Activated CD4-positive, alpha-beta T cell treated with anti-CD3 and anti-CD28 coated beads, Interleukin-2, amount 10 ng/mL, durations not matched to agents 7 days and 5 days (primary cell): ENCODE data around the gene ZNF335. TPM values are rescaled to one million over a fixed set of nuclear protein-coding genes. Genes with fewer than 3 reads are reported as not detected.

Source experiments
- CTCF ChIA-PET: fragments of 350-600 bp; sonication (Branson Sonifier 250); formaldehyde crosslinking; loops from one replicate; lab custom pipeline; 2021; ENCODE audit warnings: antibody characterized with exemption; lab: Charles Lee
- POLR2A ChIA-PET: fragments of 350-600 bp; sonication (Branson Sonifier 250); formaldehyde crosslinking; loops from one replicate; lab custom pipeline; 2021; ENCODE audit warnings: antibody characterized with exemption; lab: Charles Lee
- DNase-seq: peaks from one replicate; pipeline ENCODE4 v3.0.0-alpha.2; 2020
- H3K27ac Mint-ChIP-seq: one replicate; pipeline ENCODE4 v1.8.0; 2021; ENCODE audit warnings: mild to moderate bottlenecking, moderate library complexity, mixed read lengths
- H3K27me3 Mint-ChIP-seq: one replicate; pipeline ENCODE4 v1.8.0; 2021; ENCODE audit warnings: mixed read lengths
- H3K36me3 Mint-ChIP-seq: one replicate; pipeline ENCODE4 v1.8.0; 2021; ENCODE audit warnings: low read depth, mixed read lengths
- H3K4me1 Mint-ChIP-seq: one replicate; pipeline ENCODE4 v1.8.0; 2021; ENCODE audit warnings: mixed read lengths
- H3K4me3 Mint-ChIP-seq: one replicate; pipeline ENCODE4 v1.8.0; 2021; ENCODE audit warnings: mild to moderate bottlenecking, moderate library complexity, mixed read lengths
- H3K9me3 Mint-ChIP-seq: one replicate; pipeline ENCODE4 v1.8.0; 2021; ENCODE audit warnings: mixed read lengths
- total RNA-seq, 2 experiments: library from RNA; stranded (reverse); gene quantifications; one replicate each; pipeline ENCODE4 v1.2.3, GENCODE V29; 2021

The ZNF335 gene
- total RNA-seq, 2 experiments from 2014 or later: 40.4 to 41.2 TPM

DNA sequence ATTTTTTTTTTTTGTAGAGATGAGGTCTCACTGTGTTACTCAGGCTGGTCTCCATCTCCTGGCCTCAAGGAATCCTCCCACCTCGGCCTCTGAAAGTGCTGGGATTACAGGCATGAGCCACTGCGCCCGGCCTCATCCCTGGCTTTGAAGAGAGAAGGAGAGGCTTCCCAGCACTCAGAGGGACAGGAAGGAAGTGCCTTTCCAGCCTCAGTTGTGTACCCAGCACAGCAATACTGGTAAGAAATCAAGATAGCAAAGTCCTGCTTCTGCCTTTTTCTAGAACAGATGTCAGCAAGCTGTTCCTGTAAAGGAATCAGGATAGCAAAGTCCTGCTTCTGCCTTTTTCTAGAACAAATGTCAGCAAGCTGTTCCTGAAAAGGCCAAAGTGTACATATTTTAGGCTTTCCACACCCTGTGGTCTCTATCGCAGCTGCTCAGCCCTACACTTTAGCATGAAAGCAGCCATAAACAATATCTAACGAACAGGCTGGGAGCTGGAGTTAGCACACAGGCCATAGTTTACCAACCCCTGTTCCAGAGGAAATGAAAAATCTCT lies 53.7 kb downstream of the ZNF335 start:
- Mint-ChIP-seq H3K4me3 (no peak overlapping the region), H3K36me3 (no peaks in the 10 kb centered on the region), H3K4me1 (peaks cover 4% of the 10 kb centered on the region), H3K27ac (no peak overlapping the region), H3K27me3 (peaks cover 30% of the 10 kb centered on the region), H3K9me3 (no peaks in the 10 kb centered on the region)
- CTCF ChIA-PET: interaction anchor here (1.4 kb wide), 1 partner anchor 48 kb away, joined by 3 read pairs; no protein-coding TSS in a partner anchor
- POLR2A ChIA-PET: no interaction called here
- no peak for DNase-seq

DNA sequence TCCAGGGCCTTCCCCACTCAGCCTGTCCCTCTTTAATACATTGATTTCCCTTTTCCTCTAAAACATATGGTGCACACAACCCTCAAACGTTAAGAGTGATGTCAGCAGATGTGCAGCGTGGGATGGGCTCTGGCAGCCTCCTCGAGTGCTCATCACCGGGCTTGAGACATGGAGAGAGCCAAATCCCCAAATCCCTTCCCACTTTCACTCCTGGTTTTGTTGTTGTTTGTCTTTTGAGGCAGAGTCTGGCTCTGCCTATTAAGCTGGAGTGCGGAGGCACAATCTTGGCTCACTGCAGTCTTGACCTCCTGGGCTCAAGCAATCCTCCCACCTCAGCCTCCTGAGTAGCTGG lies 54.2 kb downstream of the ZNF335 start:
- Mint-ChIP-seq H3K4me3 (no peak overlapping the region), H3K36me3 (no peaks in the 10 kb centered on the region)

DNA sequence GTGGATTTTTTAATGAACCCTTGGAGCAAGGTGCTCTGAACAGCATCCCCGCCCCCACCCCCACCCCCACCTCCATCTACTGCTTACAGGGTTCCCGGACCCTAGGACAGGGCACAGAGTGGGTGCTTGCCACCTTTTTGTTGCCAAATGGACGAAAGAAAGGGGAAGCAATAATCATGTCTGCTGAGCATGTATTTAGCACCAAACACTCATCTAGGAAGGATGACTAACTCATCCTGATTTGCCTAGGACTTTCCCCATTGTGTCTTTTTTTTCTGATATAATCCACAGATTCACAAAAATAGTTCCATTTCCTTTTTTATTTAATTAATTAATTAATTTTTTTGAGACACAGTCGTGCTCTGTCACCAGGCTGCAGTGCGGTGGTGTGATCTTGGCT lies 58.9 kb downstream of the ZNF335 start:
- Mint-ChIP-seq H3K27me3 (peaks cover 26% of the 10 kb centered on the region), H3K4me3 (no peak overlapping the region), H3K9me3 (no peaks in the 10 kb centered on the region), H3K27ac (no peak overlapping the region), H3K4me1 (peaks cover 22% of the 10 kb centered on the region), H3K36me3 (no peaks in the 10 kb centered on the region)
- CTCF ChIA-PET: no interaction called here
- no peak for DNase-seq
- POLR2A ChIA-PET: no interaction called here

More for the DNA sequence above, 54.2 kb downstream of the ZNF335 start:
- no peak for DNase-seq
- ChIA-PET CTCF (interaction anchor here (0.8 kb wide), 1 partner anchor 33 kb away, joined by 3 read pairs; no protein-coding TSS in a partner anchor), POLR2A (no interaction called here)
- peaks cover 28% of the 10 kb centered on the region for H3K27me3 Mint-ChIP-seq
- peaks cover 4% of the 10 kb centered on the region for H3K4me1 Mint-ChIP-seq
- no peaks in the 10 kb centered on the region for H3K9me3 Mint-ChIP-seq
- no peak overlapping the region for H3K27ac Mint-ChIP-seq

DNA sequence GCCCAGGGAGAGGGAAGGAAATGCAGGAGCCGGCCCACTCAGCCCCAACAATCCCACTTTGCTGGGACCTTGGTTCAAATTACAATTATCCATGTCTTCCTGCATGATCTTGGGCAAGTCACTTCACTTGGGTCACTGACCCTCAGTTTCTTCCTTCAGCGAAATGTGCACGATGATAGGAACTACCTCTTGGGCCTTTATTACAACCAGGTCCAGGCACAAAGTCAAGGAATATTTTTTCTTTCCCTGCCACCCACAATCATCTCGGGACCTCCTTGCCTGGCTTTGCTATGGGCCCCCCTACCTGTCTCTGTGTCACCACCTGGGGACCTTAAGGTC lies 59.7 kb downstream of the ZNF335 start:
- H3K4me3 Mint-ChIP-seq: no peak overlapping the region
- POLR2A ChIA-PET: no interaction called here

DNA sequence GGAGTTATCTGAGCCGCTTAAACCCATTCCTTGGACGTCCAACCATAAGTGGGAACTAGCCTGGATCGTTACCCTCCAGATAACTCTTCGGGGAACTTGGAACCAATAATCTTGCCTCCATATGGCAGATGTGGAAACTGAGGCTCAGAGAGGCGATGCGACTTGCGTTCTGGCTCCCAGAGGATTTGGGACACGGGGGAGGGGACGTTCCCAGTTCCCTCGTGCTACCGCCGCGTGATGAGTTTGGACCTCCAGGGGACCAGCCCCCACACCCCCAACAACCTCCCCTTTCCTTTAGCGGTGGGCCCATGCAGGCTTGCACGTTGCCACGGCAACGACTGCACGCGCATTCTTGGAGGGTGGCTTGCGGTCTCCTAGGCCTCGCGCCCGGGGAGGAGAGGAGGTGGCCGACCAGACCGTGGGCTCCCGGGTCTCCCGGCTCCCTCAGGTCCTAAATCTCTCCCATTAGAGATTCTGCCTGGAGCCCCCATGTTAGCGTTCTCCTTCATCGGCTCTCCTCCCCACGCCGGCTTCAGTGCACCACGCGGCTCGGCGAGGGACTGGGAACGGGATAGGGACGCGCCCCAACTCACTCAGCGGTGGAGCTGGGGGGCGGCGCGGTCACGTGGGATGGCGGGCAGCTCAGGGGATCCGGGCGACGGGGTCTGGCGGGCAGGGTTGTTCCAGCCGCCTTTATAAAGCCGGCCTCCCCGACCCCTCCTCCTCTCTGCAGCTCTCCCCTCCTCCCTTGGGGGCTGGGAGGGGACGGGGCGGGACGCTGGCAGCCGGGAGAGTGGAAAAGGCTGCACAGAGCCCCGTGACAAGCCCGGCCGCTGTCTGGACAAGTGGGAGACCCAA lies 60.3 kb downstream of the ZNF335 start, which contains the start of gene PLTP:
Gene PLTP (minus strand): TSS at position 670 of the 858 bp plus-strand sequence. CDS start 703 bp downstream, outside the sequence.
- H3K36me3 Mint-ChIP-seq: no peaks in the 10 kb centered on the region
- peaks cover 26% of the 10 kb centered on the region for H3K27me3 Mint-ChIP-seq
- peak; percentile 27 for DNase-seq
- peaks cover 22% of the 10 kb centered on the region for H3K4me1 Mint-ChIP-seq
- no peaks in the 10 kb centered on the region for H3K9me3 Mint-ChIP-seq
- CTCF ChIA-PET: no interaction called here
- peak within 1 kb of the TSS; percentile 65 for H3K4me3 Mint-ChIP-seq
- POLR2A ChIA-PET: no interaction called here
- H3K27ac Mint-ChIP-seq: peak within 1 kb of the TSS; percentile 62

More for the DNA sequence above, 59.7 kb downstream of the ZNF335 start:
- DNase-seq: no peak
- peaks cover 22% of the 10 kb centered on the region for H3K4me1 Mint-ChIP-seq
- no peak overlapping the region for H3K27ac Mint-ChIP-seq
- no peaks in the 10 kb centered on the region for H3K9me3 Mint-ChIP-seq
- H3K27me3 Mint-ChIP-seq: peaks cover 26% of the 10 kb centered on the region
- CTCF ChIA-PET: no interaction called here
- no peaks in the 10 kb centered on the region for H3K36me3 Mint-ChIP-seq

DNA sequence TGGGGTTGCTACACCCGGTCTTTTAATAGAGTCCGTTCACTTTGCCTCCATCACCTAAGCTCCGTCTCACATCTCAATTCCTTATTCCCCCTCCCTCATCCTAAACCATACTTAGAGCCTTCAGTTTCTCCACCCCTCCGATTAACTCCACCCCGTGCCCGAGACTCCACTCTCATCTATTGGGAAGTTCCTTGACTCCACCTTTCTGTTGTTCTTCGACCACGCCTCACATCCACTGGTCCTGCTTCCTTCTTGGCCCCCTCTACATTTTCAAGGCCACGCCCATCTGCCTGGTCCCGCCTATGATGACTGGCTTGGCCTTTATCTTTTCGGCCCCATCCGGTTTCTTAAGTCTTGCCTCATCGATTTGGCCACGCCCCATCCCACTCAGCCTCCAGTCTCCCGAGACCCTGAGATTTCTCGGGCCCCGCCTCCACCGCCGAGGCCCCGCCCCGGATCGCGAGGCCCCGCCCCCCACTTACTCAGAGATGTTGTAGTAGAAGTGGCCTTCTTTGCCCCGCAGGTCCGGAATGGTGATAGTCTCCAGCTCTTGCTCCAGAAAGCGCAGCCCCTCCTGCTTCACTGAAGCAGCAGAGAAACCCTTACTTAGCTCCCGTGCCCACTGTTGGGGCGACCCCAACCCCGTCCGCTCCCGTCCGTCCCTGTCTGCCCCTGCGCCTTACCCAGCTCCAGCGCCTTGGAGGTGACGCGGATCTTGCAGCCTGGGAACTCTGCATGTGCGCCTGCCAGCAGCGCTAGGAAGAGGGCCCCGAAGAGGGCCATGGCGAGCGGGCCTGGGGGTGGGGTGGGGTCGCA lies 61.1 kb downstream of the ZNF335 start:
- DNase-seq: peak; percentile 86
- peaks cover 21% of the 10 kb centered on the region for H3K27me3 Mint-ChIP-seq
- ChIA-PET CTCF (interaction anchor here (1.9 to 2.0 kb wide), 2 partner anchors 11 to 14 kb away, joined by 7 to 8 read pairs; no protein-coding TSS in a partner anchor), POLR2A (interaction anchor here (0.6 kb wide), 1 partner anchor 71 kb away, joined by 6 read pairs; no protein-coding TSS in a partner anchor)
- peak overlapping the region; percentile 65 for H3K4me3 Mint-ChIP-seq
- H3K36me3 Mint-ChIP-seq: no peaks in the 10 kb centered on the region
- peak overlapping the region; percentile 62 for H3K27ac Mint-ChIP-seq
- no peaks in the 10 kb centered on the region for H3K9me3 Mint-ChIP-seq
- peaks cover 22% of the 10 kb centered on the region for H3K4me1 Mint-ChIP-seq

DNA sequence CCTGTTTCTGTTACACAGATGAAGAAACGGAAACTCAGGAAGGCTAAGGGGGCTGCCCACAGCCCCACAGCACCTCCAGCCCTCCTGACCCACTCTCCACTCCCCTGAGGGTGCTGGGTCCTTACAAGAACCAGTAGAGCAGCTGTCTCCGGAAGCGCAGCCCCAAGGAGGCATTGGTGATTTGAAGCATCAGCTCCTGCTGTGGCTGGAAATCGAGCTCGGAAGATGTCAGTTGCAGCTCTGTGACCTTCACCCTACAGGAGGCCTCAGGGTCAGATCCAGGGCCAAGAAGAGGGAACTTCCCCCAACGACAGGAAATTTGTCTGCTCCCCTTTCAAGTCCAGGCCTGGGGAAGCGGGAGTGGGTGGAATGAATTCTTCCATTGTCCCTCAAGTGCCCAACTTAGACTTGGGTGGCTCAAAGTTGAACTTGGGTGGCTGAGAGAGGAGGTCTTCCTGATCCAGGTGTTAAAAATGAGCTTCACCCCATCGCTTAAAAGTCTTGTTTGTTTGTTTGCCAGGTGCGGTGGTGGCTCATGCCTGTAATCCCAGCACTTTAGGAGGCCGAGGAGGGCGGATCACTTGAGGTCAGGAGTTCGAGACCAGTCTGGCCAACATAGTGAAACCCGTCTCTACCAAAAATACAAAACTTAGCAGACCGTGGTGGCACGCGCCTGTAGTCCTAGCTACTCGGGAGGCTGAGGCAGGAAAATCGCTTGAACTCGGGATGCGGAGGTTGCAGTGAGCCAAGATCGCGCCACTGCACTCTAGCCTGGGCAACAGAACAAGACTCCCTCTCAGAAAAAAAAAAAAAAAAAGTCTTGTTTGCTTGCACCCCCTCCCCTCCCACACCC lies 62.0 kb downstream of the ZNF335 start:
- H3K4me1 Mint-ChIP-seq: peaks cover 22% of the 10 kb centered on the region
- H3K4me3 Mint-ChIP-seq: peak overlapping the region; percentile 65
- H3K9me3 Mint-ChIP-seq: no peaks in the 10 kb centered on the region
- peak overlapping the region; percentile 62 for H3K27ac Mint-ChIP-seq
- H3K27me3 Mint-ChIP-seq: peaks cover 21% of the 10 kb centered on the region
- POLR2A ChIA-PET: interaction anchor here (0.6 kb wide), 2 partner anchors 23 to 70 kb away, joined by 3 to 6 read pairs; no protein-coding TSS in a partner anchor
- no peaks in the 10 kb centered on the region for H3K36me3 Mint-ChIP-seq
- CTCF ChIA-PET: interaction anchor here (0.8 to 2.0 kb wide), 3 partner anchors 10 to 20 kb away, joined by 5 to 8 read pairs (median 7); no protein-coding TSS in a partner anchor
- DNase-seq: no peak

DNA sequence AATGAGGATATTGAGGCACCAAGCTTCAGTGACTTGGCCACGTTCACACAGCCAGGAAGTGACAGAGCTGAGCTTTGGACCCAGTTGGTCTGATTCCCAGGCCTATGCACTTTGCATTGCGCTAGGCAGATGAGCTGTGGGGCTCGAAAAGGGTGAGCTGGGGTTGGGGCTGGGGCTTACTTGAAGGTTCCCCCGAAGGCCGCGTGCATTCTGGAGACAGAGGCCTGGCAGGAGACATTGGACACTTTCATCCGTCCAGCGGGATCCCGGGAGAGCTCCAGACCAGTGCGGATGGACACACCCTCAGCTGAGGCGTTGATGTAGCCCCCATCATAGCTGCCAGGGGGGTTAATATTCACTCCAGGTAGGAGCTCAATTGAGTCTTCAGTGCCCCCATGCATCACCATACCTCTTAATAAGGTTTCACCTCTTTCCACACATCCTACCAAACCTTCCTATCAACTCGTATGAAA lies 62.6 kb downstream of the ZNF335 start:
- POLR2A ChIA-PET: interaction anchor here (0.6 kb wide), 1 partner anchor 24 kb away, joined by 3 read pairs; no protein-coding TSS in a partner anchor
- CTCF ChIA-PET: interaction anchor here (0.5 to 2.2 kb wide), 4 partner anchors 9 to 87 kb away, joined by 3 to 8 read pairs (median 6); no protein-coding TSS in a partner anchor
- Mint-ChIP-seq H3K4me3 (no peak overlapping the region), H3K36me3 (no peaks in the 10 kb centered on the region), H3K9me3 (no peaks in the 10 kb centered on the region), H3K27me3 (peaks cover 16% of the 10 kb centered on the region), H3K27ac (no peak overlapping the region), H3K4me1 (peaks cover 19% of the 10 kb centered on the region)
- no peak for DNase-seq

DNA sequence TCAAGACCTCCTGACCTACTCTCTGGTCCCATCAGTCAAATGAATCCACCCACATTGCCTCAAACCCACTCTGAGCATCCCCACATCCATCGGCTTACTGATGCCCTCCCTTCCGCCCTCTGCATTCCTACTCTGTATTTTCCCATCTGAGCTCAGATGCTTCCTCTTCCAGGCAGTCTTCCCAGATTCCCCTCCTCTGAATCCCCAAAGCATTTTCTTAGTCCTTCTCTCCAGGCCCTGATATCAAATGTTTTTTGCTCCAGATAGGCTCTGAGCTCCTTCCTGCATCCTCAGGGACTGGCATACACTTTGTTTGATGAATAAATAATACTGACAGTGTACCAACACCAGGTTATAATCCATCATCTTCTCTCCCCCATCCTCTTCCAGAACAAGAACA lies 63.9 kb downstream of the ZNF335 start:
- Mint-ChIP-seq H3K4me1 (peaks cover 18% of the 10 kb centered on the region), H3K4me3 (no peak overlapping the region), H3K27me3 (peaks cover 12% of the 10 kb centered on the region), H3K27ac (no peak overlapping the region), H3K9me3 (no peaks in the 10 kb centered on the region), H3K36me3 (no peaks in the 10 kb centered on the region)
- no peak for DNase-seq
- ChIA-PET CTCF (interaction anchor here (1.2 to 2.2 kb wide), 2 partner anchors 9 to 20 kb away, joined by 4 to 5 read pairs; no protein-coding TSS in a partner anchor), POLR2A (no interaction called here)

DNA sequence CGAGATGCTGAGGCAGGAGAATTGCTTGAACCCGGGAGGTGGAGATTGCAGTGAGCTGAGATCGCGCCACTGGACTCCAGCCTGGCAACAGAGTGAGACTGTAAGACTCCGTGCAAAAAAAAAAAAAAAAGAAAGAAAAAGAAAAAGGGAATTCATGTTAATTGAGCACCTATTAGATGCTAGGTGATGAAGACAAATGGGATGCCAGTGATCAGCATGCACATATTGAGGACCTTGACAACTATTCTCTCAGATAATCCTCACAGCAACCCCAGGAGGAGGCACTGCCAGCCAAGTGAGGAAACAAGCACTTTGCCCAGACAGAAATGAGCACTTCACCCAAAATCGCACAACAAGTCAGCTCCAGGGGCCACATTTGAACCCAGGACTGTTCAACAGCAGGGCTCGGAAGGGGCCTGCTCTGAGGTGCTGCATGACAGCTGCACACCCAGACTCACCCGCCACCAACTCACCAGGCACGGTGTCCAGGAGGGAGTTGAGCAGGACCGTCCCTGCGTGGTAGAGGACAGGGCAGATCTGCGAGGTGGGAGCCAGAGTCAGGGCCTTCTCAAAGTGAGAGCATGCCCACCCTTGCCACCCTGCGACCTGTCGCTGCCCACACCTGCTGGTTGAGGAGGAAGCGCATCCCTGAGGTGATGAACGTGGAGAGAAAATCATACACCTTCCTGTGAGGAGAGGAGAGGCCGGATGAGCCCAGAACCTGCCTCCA lies 64.6 kb downstream of the ZNF335 start:
- no peaks in the 10 kb centered on the region for H3K9me3 Mint-ChIP-seq
- no peak overlapping the region for H3K4me3 Mint-ChIP-seq
- ChIA-PET CTCF (interaction anchor here (0.7 to 2.2 kb wide), 3 partner anchors 9 to 21 kb away, joined by 4 to 5 read pairs (median 4); no protein-coding TSS in a partner anchor), POLR2A (interaction anchor here (0.7 kb wide), 1 partner anchor 36 kb away, joined by 3 read pairs; no protein-coding TSS in a partner anchor)
- H3K36me3 Mint-ChIP-seq: no peaks in the 10 kb centered on the region
- peaks cover 17% of the 10 kb centered on the region for H3K4me1 Mint-ChIP-seq
- DNase-seq: no peak
- H3K27me3 Mint-ChIP-seq: peaks cover 9% of the 10 kb centered on the region
- no peak overlapping the region for H3K27ac Mint-ChIP-seq
